Mesenteric fat pad (tissue), 1 donor: Measurements from ENCODE around the gene FAM221A. TPM values are rescaled to one million over a fixed set of nuclear protein-coding genes. Genes with fewer than 3 reads are reported as not detected.
"Not testable (repeated sequence)": the region's sequence is repeated elsewhere in the genome, so short reads cannot be mapped to it uniquely, and the experiment has no call there.

Experiments used
- DNase-seq: peaks from one replicate; pipeline ENCODE4 v3.0.0-alpha.2; 2020; ENCODE audit warnings: low spot score
- total RNA-seq: library from RNA; stranded (reverse); fragmentation: NEBNext Ultra II Directional; extraction: Animal tissue kit (Norgen Biotek cat#: 25700); gene quantifications from one replicate; pipeline ENCODE4 v1.2.1, GENCODE V29; 2021
- donor health status: DM: yes; HTN: yes; CAD: no.

Gene FAM221A
- total RNA-seq, 1 donor from 2014 or later: 6.2 TPM

DNA sequence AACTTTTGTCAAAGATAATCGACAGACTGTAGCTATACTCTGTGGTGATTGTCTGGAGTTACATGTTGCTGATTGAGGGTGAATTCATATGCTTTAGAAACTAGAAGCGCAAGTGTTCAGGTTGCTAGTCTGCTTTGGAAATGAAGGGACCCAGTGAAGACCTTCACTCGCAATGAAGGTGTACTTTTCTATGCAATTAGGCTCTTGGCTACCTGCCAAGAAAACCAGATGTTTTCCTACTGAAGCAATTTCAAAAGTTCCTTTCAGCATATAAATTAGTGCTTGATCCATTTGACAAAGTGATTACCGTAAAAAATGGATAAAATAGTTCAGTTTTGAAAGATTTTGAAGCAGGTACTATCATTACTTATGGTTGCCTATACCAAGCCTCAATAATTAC, 20.0 kb downstream of the FAM221A start:
- DNase-seq: no peak

- no peak for DNase-seq
Measured at GRCh38 chr7:23709081-23709750, 29.2 kb downstream of the FAM221A start.

DNA sequence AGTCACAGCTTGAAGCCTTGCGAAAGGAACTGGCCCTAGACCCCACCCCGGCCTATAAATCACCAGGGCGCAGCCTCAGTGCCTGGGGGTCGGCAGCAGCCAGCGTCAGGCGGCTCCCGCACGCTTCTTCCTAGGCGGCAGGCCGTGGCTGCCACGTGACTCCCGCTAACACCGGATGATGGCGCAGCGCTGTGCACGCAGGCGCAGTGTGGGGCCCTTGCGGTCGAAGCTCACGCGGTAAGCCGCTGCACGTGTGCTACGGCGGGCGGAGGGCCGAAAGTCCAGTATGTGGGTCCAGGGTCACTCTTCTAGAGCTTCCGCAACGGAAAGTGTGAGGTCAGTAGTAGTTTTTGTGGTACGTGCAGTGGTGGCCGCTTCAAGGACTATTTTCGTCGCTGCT, 30.0 kb downstream of the FAM221A start, which contains the start of gene STK31:
STK31 (plus strand) TSS at position 220 of the 400 bp plus-strand sequence; CDS start at position 287, 67 bp downstream.
- DNase-seq: no peak

GRCh38 chr7:23712368-23713284, 32.6 kb downstream of the FAM221A start:
- no peak for DNase-seq

- no peak for DNase-seq
Measured at GRCh38 chr7:23713285-23714149, 33.5 kb downstream of the FAM221A start.

DNA sequence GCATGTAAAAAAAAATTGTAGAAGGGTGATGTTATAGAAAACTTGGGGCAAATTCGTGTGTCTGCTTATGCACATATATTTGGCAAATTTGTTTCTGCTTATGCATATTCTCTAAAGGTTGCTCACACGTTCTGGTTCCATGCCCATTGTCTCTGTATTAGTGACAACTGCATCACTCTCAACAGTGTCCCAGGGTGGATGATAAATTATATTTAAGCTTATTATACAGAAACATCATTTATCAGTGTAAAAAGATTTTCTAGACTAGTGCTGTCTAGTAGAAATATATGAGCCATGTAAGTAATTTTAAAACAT, 34.1 kb downstream of the FAM221A start:
- DNase-seq: no peak

DNA sequence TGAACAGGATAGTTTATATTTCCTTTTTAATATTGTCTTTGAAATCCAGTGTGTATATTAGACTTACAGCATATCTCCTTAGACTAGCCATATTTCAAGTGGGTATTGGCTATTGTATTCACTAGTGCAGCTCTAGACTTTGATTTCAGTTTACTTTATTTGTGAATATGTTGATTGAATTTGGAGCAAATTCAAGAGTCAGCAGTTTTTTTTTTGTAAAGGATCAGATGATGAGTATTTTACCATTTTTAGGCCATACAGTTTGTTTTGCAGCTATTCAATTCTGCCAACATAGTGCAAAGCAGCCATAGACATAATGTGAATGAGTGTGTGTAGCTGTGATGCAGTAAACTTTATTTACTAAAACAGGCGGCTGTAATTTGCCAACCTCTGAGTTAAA, 34.6 kb downstream of the FAM221A start:
- no peak for DNase-seq

DNA sequence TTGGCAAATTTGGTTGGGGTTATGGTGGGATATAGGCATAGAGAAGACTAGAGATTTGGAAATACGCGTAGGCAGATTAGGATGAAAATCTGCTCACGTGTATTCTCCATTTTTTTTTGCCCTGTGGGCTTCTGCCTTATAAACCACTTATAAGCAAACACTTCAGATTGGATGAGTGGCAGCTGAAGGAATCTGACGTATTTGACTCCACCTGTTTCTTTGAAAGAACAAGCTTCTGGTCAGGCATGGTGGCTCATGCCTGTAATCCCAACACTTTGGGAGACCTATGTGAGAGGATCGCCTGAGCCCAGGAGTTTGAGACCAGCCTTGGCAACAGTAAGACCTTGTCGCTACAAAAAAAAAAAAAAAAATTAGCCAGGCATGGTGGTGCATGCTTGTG, 35.1 kb downstream of the FAM221A start:
- no peak for DNase-seq

- no peak for DNase-seq
Measured at GRCh38 chr7:23717788-23718187, 37.8 kb downstream of the FAM221A start.

GRCh38 chr7:23721456-23721855, 41.5 kb downstream of the FAM221A start:
- DNase-seq: no peak

DNA sequence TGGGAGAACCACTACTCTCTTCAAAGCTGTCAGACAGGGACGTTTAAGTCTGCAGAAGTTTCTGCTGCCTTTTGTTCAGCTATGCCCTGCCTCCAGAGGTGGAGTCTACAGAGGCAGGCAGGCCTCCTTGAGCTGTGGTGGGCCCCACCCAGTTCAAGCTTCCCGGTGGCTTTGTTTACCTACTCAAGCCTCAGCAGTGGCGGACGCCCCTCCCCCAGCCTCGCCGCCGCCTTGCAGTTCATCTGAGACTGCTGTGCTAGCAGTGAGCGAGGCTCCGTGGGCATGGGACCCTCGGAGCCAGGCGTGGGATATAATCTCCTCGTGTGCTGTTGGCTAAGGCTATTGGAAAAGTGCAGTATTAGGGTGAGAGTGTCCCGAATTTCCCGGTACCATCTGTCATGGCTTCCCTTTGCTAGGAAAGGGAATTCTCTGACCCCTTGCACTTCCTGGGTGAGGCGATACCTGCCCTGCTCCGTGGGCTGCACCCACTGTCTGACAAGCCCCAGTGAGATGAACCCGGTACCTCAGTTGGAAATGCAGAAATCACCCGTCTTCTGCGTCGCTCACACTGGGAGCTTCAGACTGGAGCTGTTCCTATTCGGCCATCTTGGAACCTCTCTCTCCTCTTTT, 42.7 kb downstream of the FAM221A start:
- DNase-seq: not testable (repeated sequence)

DNA sequence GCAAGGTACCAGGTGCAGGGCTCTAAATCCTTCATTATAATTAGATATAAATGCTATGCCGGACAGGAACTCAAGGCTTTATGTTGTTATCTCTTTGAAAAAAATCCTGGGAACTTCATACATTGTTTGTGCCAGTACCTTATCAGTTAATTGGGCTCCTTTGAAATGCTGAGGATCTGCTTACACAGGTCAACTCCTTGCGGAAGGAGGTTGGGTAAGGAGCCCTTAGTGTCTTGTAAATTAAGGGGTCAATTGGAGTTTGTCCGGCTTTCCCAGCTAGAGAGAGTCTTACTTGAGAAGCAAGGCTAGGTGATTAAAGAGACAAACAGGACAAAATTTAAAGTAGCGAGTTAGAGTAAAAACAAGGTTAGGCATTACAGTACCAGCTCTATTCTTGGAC, 44.1 kb downstream of the FAM221A start:
- DNase-seq: not testable (repeated sequence)

- no peak for DNase-seq
Measured at GRCh38 chr7:23742051-23742450, 62.1 kb downstream of the FAM221A start.

DNA sequence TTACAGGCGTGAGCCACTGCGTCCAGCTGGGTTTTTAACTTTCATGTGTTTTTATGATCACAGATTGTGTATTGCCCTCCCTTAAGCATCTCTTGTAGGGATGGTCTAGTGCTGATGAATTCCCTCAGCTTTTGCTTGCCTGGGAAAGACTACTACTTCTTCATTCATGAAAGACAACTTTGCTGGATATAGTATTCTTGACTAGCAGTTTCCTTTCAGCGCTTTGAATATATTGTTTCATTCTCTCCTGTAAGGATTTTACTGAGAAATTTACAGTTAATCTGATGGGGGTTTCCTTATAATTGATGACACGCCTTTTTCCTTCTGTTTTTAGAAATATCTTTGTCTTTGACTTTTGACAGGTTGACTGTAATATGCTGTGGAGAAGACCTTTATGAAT, 63.2 kb downstream of the FAM221A start:
- no peak for DNase-seq

- no peak for DNase-seq
Measured at GRCh38 chr7:23746629-23747028, 66.6 kb downstream of the FAM221A start.

- no peak for DNase-seq
Measured at GRCh38 chr7:23751852-23752251, 71.9 kb downstream of the FAM221A start.

Other genes starting within 250 kb of the FAM221A start
- gene IGF2BP3, start 209.7 kb upstream of the FAM221A start, total RNA-seq: 1.2 TPM
- 55.6 TPM for gene TRA2A, start 148.2 kb upstream of the FAM221A start, total RNA-seq
- 9.9 TPM for gene CCDC126, start 82.8 kb upstream of the FAM221A start, total RNA-seq
- gene STK31, start 30.0 kb downstream of the FAM221A start, total RNA-seq: 0.10 TPM